ENCODE data around the gene USP34. TPM values are rescaled to one million over a fixed set of nuclear protein-coding genes. Genes with fewer than 3 reads are reported as not detected.
A peak's percentile ranks its signal among the peaks of the same experiment; 100 is the strongest.

USP34 gene
- total and polyA plus RNA-seq, 2 of the 4 experiments (the other 2 are of a cell fraction), result 34.7 to 128 TPM

GRCh38 chr2:61328707-61329251 lies 142.1 kb downstream of the USP34 start:
- Histone ChIP-seq H3K4me3 (ENCODE audit: insufficient read depth, low read depth, low read length) (no peak overlapping the region), H3K4me2 (ENCODE audit: low read depth, low read length) (no peak overlapping the region), H3K9me3 (ENCODE audit: control insufficient read depth, insufficient read depth, low read length) (no peaks in the 10 kb centered on the region), H4K91ac (ENCODE audit: insufficient read depth, low read depth, low read length) (no peak overlapping the region), H3K4ac (ENCODE audit: low read depth, low read length) (no peak overlapping the region), H2AK5ac (ENCODE audit: low read depth, low read length) (no peak overlapping the region), H2BK120ac (ENCODE audit: low read depth, low read length) (no peak overlapping the region), H4K20me1 (ENCODE audit: insufficient read depth, low read length) (no peaks in the 10 kb centered on the region), H3K14ac (replicated peaks; ENCODE audit: low read depth, low read length) (no peak overlapping the region), H3K23ac (ENCODE audit: low read depth, low read length) (no peak overlapping the region; the same call in 1 of the 2 replicates), H2BK15ac (ENCODE audit: low read depth, low read length) (no peak overlapping the region), H4K5ac (ENCODE audit: low read depth, low read length) (no peak overlapping the region), H3K9me1 (ENCODE audit: insufficient read depth, low read length) (no peaks in the 10 kb centered on the region), H4K8ac (ENCODE audit: low read depth in 2 of 2, low read length in 2 of 2) (no peak overlapping the region), H2BK5ac (ENCODE audit: low read depth, low read length, poor library complexity, severe bottlenecking) (no peak overlapping the region), H3K27ac (ENCODE audit: insufficient read depth, low read length) (no peak overlapping the region), H3K18ac (ENCODE audit: low read depth, low read length) (no peak overlapping the region), H2AFZ (replicated peaks; ENCODE audit: low read length, poor library complexity) (no peak overlapping the region), H2BK20ac (ENCODE audit: low read depth, low read length) (no peak overlapping the region), H2AK9ac (replicated peaks; ENCODE audit: low read depth, low read length, poor library complexity) (no peak overlapping the region), H3K9ac (ENCODE audit: low read depth, low read length) (no peak overlapping the region), H3K36me3 (ENCODE audit: control insufficient read depth, insufficient read depth, low read length) (peaks cover 19% of the 10 kb centered on the region), H3K79me1 (ENCODE audit: low read depth in 1 of 2, low read length in 2 of 2) (peaks cover 14 to 16% of the 10 kb centered on the region in 2 experiments), H3K4me1 (ENCODE audit: control insufficient read depth, insufficient read depth, low read length) (peaks cover 3% of the 10 kb centered on the region; the same call in 1 of the 2 replicates), H3K56ac (ENCODE audit: extremely low read depth, insufficient read depth, low read length) (no peak overlapping the region), H3K27me3 (ENCODE audit: control insufficient read depth, insufficient read depth, low read length) (no peaks in the 10 kb centered on the region)
- ChIA-PET CTCF (no interaction called here), POLR2A (ENCODE audit: unreplicated experiment) (no interaction called here)
- ATAC-seq (ENCODE audit: low read depth) (no peak), DNase-seq (peak; percentile 6)
- TF ChIP-seq POLR2A (IDR thresholded peaks at IDR 0.05; ENCODE audit: low read depth, low read length) (no peak), CTCF (conservative IDR thresholded peaks at IDR 0.05; ENCODE audit: low read depth, low read length) (no peak), ELK1 (IDR thresholded peaks at IDR 0.05; ENCODE audit: borderline replicate concordance, low read depth, low read length) (no peak), MAFK (IDR thresholded peaks at IDR 0.05; ENCODE audit: low read depth, low read length) (no peak), CEBPB (IDR thresholded peaks at IDR 0.05; ENCODE audit: low read depth, low read length) (no peak), MXI1 (IDR thresholded peaks at IDR 0.05; ENCODE audit: borderline replicate concordance, low read depth, low read length) (no peak), BHLHE40 (IDR thresholded peaks at IDR 0.05; ENCODE audit: low read depth, low read length) (no peak), RAD21 (IDR thresholded peaks at IDR 0.05; ENCODE audit: low read length) (no peak), USF2 (IDR thresholded peaks at IDR 0.05; ENCODE audit: low read depth, low read length) (no peak), SMC3 (IDR thresholded peaks at IDR 0.05; ENCODE audit: low read depth, low read length) (no peak), RCOR1 (IDR thresholded peaks at IDR 0.05; ENCODE audit: insufficient replicate concordance, low read length) (no peak), NFE2L2 (IDR thresholded peaks at IDR 0.05; ENCODE audit: low read depth, low read length) (no peak), FOS (IDR thresholded peaks at IDR 0.05; ENCODE audit: low read depth, low read length) (no peak), RFX5 (IDR thresholded peaks at IDR 0.05; ENCODE audit: low read depth, low read length) (no peak), MAZ (IDR thresholded peaks at IDR 0.05; ENCODE audit: borderline replicate concordance, low read depth, low read length) (no peak), CHD1 (IDR thresholded peaks at IDR 0.05; ENCODE audit: low read depth, low read length) (no peak)
- in situ Hi-C loops (cut with MboI; ENCODE audit: low sequenced_read_pairs), result no loop called here
- no TSS peak for BruUV-seq (replicated peaks)
- dilution Hi-C loops (cut with HindIII; ENCODE audit: low sequenced_read_pairs, unreplicated experiment), result no loop called here
- intact Hi-C loops (cut with micrococcal nuclease), result no loop called here
- 96% methylated on average over 5 of the region's 11 CpGs; no CpG with 5 or more reads in 1 of the 2 experiments for WGBS, 2 experiments (ENCODE audit: extremely low coverage in 2 of 2, insufficient read length in 1 of 2)

Measured in IMR-90 (cell line).